ENCODE results near the gene SCCPDH.
"Not testable (repeated sequence)": the region's sequence is repeated elsewhere in the genome, so short reads cannot be mapped to it uniquely, and the experiment has no call there.

Gene SCCPDH

DNA sequence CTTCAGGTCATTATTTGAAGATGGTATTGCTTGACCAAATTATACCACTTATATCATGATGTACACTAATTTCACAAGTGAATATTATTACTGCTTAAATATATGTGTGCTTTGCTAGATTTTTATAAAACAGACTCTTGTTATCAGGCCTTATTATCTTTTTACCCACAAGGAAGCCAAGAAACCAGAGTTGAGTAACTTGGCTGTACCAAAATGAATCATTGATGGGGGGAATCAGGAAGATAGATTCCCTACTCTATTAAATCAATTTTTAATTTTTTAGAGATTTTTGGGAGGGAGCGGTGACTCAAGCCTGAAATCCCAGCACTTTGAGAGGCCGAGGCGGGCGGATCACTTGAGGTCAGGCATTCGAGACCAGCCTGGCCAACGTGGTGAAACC lies 16.0 kb upstream of the SCCPDH start:
- DNase-seq (ENCODE audit: low spot score): no peak

DNA sequence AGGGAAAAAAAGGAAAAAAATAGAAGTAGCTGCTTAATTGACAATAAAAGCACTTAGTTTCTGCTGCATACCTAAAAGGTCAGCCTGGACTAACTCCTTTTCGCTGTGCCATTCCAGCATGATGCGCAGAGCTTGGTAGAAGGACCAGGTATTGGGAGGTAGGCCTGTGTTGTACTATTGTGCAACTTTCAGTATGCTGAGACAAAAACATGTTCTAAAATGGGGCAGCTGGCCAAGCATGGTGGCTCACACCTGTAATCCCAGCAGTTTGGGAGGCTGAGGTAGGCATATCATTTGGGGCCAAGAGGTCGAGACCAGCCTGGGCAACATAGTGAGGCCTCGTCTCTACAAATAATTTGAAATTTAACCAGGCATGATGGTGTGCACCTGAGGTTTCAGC lies 15.0 kb upstream of the SCCPDH start:
- DNase-seq (ENCODE audit: low spot score): no peak

DNA sequence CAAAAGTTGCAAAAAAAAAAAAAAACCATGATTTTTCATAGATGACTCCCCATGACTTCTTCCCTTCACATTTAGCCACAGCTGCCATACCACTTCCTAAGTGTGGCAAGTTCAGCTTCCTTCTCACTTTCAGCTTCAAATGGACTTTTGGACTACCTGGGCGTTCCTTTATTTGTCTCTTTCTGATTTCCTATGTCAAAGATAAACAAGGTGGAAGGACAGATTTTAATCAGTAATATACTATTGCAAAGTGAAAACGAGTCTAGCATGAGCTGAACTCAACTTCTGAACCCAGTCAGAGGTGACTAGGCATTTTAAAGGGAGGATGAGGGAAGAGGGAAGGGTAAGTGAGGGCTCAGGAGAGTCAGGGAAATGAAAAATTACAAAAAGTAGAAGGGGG lies 14.4 kb upstream of the SCCPDH start:
- no peak for DNase-seq (ENCODE audit: low spot score)

DNA sequence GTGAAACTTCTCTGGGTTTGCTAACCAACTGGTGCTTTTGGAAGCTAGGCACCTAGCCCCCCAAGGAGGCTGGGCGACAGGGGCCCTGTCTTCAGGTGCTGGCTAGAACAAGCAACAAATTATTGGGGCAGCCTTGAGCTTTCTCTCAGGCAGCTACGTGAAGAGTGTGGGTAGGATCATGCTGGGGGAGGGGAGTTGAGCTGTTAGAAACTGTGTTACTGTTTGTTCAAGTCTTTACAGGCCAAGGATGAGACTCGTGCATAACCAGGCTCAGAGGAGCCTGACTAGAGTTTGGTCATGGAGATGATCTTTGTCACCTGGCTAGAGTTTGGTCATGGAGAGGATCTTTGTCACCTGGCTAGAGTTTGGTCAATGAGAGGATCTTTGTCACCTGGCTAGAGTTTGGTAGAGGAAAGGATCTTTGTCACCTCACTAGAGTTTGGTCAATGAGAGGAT lies 12.6 kb upstream of the SCCPDH start:
- no peak for DNase-seq (ENCODE audit: low spot score)

DNA sequence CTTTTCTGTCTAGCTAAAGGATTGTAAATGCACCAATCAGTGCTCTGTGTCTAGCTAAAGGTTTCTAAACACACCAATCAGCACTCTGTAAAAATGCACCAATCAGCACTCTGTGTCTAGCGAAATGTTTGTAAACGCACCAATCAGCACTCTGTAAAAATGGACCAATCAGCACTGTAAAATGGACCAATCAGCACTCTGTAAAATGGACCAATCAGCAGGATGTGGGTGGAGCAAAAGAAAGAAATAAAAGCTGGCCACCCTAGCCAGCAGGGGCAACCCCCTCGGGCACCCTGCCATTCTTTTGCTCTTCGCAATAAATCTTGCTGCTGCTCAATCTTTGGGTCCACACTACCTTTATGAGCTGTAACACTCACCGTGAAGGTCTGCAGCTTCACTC lies 11.8 kb upstream of the SCCPDH start:
- DNase-seq (ENCODE audit: low spot score): not testable (repeated sequence)

DNA sequence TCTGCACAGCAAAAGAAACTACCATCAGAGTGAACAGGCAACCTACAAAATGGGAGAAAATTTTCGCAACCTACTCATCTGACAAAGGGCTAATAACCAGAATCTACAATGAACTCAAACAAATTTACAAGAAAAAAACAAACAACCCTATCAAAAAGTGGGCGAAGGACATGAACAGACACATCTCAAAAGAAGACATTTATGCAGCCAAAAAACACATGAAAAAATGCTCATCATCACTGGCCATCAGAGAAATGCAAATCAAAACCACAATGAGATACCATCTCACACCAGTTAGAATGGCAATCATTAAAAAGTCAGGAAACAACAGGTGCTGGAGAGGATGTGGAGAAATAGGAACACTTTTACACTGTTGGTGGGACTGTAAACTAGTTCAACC lies 4.8 kb upstream of the SCCPDH start:
- DNase-seq (ENCODE audit: low spot score): not testable (repeated sequence)

DNA sequence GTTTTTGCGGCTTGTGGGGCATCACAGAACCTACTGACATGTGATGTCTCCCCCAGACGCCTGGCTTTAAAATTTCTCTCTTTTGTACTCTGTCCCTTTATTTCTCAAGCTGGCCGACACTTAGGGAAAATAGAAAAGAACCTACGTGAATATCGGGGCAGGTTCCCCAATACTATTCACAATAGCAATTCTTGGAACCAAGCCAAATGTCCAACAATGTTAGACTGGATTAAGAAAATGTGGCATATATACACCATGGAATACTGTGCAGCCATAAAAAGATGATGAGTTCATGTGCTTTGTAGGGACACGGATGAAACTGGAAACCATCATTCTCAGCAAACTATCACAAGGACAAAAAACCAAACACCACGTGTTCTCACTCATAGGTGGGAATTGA lies 3.4 kb upstream of the SCCPDH start:
- not testable (repeated sequence) for DNase-seq (ENCODE audit: low spot score)

DNA sequence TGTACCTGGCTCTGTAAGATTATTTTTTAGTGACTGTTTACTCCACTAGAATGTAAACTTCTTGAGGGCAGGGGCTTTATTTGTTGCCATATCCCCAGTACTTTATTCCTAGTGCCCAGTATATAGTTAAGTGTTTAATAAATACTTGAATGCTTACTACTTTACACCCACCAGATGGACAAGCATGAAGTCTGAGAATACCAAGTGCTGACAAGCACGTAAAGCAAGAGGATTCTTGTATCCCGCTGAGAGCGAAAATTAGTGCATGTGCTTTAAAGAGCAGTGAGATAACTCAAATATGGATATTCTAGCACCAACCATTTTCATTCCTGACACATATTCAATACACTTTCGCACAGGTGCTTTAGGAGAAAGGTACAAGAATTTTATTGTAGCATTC lies 1.5 kb upstream of the SCCPDH start:
- no peak for DNase-seq (ENCODE audit: low spot score)

DNA sequence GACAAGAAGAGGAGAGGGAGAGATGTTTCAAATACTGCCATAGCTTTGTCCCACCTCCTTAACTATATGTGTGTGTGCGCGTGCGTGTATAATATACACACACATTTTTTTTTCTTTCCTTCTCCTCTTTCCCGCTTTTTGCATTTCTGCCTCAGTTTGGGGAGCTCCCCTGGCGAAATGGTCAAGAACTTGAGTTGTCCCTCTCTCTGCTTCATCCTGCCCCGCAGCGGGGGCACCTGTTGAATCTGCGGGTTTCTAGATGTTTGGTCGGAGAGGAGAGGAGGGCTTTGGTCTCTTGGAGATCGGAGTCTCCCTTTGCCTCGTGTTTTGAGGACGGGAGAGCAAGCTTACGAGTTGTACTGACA lies 504 bp downstream of the SCCPDH start:
- DNase-seq (ENCODE audit: low spot score): peak; percentile 40

DNA sequence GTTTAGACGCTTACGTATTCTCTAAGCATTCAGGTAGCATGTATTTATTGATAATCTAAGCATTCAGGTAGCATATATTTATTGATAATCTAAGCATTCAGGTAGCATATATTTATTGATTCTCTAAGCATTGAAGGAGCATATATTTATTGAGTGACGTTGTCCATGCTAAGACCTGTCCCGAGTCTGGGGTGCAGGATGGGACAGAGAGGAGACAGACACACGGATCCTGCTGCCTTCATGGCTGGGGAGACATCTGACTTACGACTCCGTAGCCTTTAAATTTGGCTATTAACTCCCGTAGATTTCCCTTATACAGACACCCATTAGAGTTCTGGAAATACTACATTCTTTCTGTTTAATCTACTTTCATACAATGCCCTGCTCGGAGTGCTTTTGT lies 982 bp downstream of the SCCPDH start:
- DNase-seq (ENCODE audit: low spot score): no peak

DNA sequence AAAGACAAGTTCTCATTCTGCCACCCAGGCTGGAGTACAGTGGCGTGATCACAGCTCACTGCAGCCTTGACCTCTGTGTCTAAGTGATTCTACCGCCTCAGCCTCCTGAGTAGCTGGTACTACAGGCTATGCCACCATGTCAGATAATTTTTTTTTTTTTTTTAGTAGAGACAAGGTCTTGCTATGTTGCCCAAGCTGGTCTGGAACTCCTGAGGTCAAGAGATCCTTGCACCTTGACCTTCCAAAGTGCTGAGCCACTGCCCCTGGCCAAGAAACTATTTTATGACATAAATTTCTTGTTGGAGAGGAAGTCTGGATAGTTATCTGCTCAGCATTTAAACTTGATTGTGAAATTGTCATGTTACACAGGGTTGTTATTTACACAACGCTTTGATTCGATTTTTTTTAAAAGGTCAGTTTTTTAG lies 2.1 kb downstream of the SCCPDH start:
- no peak for DNase-seq (ENCODE audit: low spot score)

DNA sequence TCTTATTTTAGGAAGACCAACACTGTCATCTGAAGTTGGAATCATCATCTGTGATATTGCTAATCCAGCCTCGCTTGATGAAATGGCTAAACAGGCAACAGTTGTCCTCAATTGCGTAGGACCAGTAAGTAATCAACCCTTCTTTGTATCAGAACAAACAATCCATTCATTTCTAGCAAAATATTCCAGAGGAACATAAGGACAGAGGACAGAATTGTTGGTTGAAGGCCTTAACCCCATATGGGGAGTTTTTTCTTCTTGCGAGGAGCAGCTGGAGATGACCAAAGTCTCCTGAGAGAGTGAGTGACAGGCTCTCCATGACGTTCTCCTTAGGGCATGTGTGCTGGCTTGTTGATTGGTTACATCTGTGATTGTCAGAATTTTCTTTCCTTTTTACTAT lies 2.7 kb downstream of the SCCPDH start:
- DNase-seq (ENCODE audit: low spot score): no peak

DNA sequence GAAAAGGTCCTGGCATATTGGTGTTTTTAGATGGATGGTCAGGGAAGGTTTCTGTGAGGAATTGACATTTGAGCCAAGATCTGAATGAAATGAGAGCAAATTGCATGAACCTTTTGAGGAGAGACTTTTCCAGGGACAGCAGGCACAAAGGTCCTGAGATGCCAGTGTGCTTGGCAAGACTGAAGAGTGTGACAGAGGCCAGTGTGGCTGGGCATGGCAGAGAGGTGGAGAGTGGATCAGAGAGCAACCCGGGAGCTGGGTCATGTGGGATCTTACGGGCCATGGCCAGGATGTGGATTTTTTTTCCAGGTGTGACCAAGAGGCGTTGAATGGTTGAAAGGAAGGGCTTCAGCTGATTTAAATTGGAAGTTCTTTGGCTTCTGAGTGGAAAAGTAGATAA lies 3.4 kb downstream of the SCCPDH start:
- no peak for DNase-seq (ENCODE audit: low spot score)

DNA sequence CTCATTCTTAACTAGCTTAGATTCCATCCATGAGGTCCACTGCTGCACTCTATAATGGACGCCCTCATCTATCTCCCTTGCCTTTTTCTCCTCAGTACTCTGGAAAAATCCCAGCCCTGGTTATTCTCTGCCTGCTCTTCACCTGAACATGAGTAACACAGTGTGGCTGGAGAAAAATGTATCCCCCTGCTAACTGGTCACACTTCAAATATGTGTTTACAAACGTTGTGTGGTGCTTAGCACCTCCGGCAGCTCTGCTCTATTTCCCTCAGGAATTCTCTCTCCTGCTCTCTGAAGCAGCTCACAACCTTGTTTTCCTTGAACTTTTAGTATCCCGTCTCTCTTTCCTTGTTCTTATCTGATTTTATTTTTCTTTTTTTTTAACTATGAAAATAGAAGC lies 4.1 kb downstream of the SCCPDH start:
- no peak for DNase-seq (ENCODE audit: low spot score)

DNA sequence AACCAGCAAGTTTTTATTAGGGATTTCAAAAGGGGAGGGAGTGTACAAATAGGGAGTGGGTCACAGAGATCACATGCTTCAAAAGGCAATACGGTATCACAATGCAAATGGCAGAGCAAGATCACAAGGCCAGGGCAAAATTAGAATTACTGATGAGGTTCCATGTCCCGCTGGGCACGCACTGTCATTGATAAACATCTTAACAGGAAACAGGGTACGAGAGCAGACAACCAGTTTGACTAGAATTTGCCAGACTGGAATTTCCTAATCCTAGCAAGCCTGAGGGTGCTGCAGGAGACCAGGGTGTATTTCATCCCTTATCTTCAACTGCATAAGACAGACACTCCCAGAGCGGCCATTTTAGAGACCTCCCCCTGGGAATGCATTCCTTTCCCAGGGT lies 4.8 kb downstream of the SCCPDH start:
- not testable (repeated sequence) for DNase-seq (ENCODE audit: low spot score)

DNA sequence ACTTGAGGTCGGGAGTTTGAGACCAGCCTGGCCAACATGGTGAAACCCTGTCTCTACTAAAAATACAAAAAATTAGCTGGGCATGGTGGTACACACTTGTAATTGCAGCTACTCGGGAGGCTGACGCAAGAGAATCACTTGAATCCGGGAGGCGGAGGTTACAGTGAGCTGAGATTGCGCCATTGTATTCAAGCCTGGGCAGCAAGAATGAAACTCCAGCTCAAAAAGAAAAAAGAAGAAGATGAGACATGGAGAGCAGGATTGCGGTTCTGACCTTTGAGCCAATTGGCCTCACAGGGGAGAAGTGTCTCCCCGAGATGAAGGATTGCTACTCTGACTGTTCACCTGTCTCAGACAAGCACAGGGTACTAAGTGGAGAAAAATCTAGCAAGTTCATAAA lies 6.6 kb downstream of the SCCPDH start:
- DNase-seq (ENCODE audit: low spot score): no peak

DNA sequence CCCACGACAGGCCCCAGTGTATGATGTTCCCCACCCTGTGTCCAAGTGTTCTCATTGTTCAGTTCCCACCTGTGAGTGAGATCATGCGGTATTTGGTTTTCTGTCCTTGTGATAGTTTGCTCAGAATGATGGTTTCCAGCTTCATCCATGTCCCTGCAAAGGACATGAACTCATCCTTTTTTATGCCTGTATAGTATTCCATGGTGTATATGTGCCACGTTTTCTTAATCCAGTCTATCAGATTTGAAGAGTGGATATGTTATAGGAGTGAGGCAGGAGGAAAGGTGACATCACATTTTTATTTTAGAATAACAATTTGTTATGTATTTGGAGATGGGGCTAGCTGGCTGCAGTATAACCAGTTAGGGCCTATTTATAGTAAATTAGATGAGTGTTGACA lies 7.7 kb downstream of the SCCPDH start:
- DNase-seq (ENCODE audit: low spot score): not testable (repeated sequence)

DNA sequence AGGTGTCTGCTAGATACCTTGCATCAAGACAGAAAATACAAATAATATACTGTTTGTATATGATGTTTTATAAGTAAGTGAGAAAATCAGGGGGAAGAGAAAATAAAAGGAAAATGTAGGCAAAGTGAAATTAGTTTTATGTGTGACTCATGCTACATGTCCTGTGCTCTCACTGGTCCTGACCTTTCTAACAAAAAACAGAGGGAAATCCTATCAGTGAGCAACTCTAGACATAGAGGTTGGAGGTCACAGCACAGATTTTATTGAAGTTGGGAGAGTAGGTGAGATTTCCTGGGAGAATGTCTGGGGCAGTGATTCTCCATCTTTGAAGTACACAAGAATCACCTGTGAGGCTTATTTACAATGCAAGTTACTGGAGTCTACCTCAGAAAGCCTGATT lies 9.5 kb downstream of the SCCPDH start:
- DNase-seq (ENCODE audit: low spot score): no peak

DNA sequence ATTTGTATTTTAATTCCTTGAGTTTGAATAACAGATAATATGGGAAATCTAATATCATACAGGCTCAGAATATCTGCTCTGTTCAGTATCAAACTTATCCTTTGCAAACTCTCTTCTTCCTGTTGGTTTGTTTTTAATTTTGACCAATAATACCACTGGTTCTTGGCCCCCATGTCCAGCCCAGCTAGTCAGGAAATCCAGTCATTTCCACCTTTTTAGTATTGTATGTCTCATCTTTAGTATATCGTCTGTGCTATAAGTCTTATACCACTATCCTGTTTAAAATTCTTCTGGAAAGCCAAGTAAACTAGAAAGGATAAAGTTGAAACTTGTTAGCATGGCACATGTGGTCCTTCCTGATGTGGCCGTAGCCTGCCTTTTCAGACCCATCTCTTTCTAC lies 10.7 kb downstream of the SCCPDH start:
- DNase-seq (ENCODE audit: low spot score): no peak

DNA sequence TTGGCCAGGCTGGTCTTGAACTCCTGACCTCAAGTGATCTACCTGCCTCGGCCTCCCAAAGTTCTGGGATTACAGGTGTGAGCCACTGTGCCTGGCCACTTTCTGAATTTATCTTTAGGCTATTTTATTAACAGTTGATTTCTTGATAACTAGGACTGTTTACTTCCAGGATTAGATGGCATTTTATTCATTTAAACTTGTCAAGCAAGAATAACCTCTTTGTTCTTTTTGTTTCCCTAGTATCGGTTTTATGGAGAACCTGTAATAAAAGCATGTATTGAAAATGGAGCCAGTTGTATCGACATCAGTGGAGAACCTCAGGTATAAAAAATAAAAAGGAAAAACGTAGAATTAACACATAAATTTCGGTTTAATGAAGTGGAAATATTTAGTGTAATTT lies 11.5 kb downstream of the SCCPDH start:
- DNase-seq (ENCODE audit: low spot score): no peak

DNA sequence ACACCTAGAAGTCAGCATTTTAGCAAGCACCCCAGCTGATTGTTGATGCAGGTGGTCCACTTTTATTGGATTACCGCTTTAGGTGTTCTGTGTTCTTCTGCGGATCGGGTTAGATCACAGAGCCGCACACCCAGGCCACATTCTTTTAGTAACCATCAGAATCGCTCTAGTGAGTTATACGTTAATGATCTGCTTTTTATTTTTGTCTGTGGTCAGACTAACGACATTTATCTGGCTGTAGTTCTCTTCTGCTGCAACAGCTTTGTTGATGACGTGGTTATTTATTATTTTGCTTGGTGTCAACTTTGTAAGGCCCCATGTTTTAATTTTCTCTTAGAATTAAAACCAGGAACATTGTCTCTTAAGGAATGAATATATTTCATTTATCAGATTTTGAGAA lies 18.2 kb downstream of the SCCPDH start:
- DNase-seq (ENCODE audit: low spot score): no peak

DNA sequence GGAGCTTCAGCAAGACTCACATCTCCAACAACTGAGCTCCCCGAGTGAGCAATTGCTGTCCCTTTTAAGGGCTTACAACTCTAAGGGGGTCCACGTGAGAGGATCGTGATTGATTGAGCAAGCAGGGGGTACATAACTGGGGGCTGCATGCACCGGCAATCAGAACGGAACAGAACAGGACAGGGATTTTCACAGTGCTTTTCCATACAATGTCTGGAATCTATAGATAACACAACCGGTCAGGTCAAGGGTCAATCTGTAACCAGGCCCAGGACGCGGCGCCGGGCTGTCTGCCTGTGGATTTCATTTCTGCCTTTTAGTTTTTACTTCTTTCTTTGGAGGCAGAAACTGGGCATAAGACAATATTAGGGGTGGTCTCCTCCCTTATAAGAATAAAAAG lies 21.9 kb downstream of the SCCPDH start:
- not testable (repeated sequence) for DNase-seq (ENCODE audit: low spot score)

DNA sequence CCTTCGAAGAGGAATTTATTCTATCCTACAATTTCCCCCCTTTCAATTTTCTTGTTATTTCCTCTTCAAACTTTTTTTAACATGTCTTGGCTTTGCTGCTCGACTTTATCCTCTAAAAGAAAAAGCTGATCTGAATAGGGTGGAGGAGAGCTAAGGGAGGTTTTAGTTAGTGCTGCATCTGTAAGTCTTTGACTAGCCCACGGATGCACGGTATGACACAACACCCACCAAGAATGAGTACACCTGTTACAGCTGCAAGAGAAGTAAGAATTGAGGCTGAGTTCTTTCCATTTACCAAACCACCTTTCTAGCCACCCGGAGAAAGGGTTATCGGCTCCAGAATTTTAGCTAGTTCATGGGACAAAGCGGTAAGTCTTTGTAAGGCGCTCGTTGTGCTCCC lies 23.8 kb downstream of the SCCPDH start:
- DNase-seq (ENCODE audit: low spot score): no peak

DNA sequence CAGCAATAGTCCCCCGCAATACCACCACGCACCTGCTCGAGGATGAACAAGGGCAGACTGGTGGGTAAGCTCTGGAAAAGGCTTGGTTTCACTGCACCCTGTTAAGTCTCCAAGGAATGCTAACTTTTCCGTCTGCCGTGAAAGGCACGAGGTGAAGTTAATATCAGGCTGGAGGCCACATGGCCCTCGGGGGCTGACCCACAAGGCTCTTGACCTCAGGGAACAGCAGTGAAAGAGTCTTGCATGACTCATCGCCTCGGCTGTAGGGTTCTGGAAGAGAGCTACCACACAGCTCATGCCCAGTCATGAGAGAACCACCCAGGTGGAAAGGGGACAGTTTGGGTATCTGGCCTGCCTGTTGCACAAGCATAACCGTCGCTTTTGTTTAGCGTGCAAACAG lies 24.7 kb downstream of the SCCPDH start:
- no peak for DNase-seq (ENCODE audit: low spot score)

DNA sequence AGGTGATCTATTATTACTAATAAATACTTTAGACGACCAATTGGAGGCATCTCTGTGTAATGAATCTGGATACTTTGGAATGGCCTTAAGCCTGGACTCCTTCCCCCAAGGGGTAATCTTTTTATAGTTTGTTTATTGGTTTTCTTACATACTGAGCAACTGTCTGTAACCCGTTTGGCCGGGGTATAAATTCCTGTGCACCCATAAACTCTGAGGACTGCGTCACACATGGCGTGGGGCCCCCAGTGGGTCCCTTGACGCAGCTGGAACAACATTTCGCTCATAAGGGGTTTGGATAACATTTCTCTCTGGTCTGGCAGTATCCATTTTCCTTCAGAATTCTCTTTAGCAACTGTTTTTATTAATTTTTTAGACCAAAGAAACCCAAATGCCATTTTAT lies 26.5 kb downstream of the SCCPDH start:
- no peak for DNase-seq (ENCODE audit: low spot score)

Data from AG20443 (cell line).